ENCODE measurements around the gene XRRA1.

XRRA1 gene

DNA sequence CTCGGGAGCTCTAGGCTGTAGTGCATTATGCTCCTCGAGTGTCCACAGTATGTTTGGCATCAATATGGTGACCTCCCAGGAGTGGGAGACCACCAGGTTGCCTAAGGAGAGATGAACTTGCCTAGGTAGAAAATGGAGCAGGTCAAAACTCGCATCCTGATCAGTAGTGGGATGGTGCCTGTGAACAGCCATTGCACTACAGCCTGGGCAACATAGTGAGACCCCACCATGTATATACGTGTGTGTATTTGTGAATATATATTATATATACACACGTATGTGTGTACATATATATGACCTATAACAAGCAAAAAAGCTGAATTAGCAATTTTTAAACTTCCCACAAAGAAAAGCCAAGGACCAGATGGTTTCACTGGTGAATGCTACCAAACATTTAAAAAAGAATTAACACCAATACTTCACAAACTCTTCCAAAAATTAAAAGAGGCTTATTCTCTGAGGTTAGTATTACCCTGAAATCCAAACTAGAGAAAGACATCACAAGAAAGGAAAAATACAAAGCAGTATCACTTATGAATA, 102.8 kb downstream of the XRRA1 start:
- TF ChIP-seq, protein P1, sequence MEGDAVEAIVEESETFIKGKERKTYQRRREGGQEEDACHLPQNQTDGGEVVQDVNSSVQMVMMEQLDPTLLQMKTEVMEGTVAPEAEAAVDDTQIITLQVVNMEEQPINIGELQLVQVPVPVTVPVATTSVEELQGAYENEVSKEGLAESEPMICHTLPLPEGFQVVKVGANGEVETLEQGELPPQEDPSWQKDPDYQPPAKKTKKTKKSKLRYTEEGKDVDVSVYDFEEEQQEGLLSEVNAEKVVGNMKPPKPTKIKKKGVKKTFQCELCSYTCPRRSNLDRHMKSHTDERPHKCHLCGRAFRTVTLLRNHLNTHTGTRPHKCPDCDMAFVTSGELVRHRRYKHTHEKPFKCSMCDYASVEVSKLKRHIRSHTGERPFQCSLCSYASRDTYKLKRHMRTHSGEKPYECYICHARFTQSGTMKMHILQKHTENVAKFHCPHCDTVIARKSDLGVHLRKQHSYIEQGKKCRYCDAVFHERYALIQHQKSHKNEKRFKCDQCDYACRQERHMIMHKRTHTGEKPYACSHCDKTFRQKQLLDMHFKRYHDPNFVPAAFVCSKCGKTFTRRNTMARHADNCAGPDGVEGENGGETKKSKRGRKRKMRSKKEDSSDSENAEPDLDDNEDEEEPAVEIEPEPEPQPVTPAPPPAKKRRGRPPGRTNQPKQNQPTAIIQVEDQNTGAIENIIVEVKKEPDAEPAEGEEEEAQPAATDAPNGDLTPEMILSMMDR (IDR thresholded peaks at IDR 0.05; ENCODE audit: borderline replicate concordance, control extremely low read depth, extremely low read depth, insufficient read depth, missing control alignments) = no peak
- in situ Hi-C loops (cut with MboI; ENCODE audit: low sequenced_read_pairs, unreplicated experiment) = no loop called here
- no peak for DNase-seq (ENCODE audit: low spot score)

DNA sequence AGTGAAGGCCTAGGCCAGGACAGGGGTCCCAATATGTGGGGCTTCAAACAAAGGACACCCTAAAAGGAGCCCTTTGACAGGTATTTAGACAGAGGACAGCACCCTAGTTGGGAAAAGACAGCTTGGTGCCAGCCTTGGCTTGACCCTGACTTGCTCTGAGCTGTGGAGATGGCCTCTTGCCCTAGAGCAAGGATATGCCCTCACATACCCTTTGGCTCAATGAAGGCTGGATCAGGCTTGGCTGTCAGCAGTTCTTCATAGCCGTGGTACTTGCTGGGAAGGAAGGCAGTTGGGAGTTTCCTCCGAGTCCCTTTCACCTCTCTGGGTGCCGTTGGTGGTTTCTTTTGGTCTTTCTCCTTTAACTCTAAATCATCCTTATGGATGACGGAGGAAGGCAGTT, 104.0 kb downstream of the XRRA1 start:
- in situ Hi-C loops (cut with MboI; ENCODE audit: low sequenced_read_pairs, unreplicated experiment) = no loop called here
- DNase-seq (ENCODE audit: low spot score) = no peak
- TF ChIP-seq, protein P1 (IDR thresholded peaks at IDR 0.05; ENCODE audit: borderline replicate concordance, control extremely low read depth, extremely low read depth, insufficient read depth, missing control alignments) = no peak

DNA sequence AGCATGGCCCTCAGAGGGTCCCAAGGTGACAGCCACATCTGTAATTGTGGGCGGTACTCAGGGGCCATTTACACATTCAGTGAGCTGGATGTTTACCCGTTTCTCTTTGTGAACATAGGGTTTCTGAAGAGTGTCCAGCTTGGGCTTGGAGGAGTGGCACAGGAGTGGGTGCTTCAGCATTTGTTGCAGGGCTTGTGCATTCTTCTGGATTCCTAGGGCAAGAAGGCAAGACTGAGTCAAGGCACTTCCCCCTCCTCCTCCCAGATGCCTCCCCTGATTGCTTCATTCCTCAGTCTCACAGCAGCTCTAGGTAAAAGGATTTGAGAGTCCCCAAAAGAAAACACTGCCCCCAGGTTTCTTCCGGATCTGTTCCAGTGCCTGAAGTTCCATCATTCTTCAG, 104.8 kb downstream of the XRRA1 start:
- TF ChIP-seq, protein P1 (IDR thresholded peaks at IDR 0.05; ENCODE audit: borderline replicate concordance, control extremely low read depth, extremely low read depth, insufficient read depth, missing control alignments) = no peak
- no peak for DNase-seq (ENCODE audit: low spot score)
- in situ Hi-C loops (cut with MboI; ENCODE audit: low sequenced_read_pairs, unreplicated experiment) = no loop called here

DNA sequence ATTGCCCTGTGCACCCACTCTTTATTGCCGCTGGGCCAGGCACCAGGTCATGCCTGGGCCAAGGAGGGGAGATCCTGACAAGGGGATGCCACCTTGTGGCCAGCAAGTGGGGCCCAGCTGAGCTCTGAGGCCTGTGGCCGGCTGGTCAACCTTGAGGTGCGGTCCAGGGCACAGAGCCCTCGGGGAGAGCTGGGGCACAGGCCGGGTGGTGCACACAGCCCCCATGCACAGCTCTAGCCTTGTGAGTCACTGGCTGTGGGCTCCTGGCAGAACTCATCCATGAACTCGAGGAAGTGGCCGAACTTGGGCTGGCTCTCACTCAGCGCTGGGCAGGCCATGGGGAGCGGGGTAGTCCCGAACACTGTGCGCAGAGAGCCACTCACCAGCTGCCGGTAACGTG, 105.9 kb downstream of the XRRA1 start:
- TF ChIP-seq, protein P1 (IDR thresholded peaks at IDR 0.05; ENCODE audit: borderline replicate concordance, control extremely low read depth, extremely low read depth, insufficient read depth, missing control alignments) = no peak
- DNase-seq (ENCODE audit: low spot score) = no peak
- in situ Hi-C loops (cut with MboI; ENCODE audit: low sequenced_read_pairs, unreplicated experiment) = no loop called here

DNA sequence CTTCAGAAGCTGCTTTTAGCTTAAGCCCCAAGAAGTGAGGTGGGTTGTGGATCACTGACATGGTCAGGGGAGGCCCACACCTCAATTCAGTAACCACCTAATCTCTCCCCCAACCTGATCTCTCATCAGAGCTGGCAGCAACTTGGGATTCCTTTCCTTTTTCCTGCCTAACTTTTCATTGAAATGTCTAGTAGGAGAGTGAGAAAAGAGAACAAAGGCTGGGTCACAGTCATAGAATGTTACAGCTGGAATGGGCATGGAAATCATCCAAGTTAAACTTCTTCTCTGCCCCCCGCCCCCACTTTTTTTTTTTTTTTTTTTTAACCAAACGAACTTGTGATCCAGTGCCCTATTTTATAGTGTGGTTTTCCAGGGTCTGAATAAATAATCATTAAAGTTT, 108.4 kb downstream of the XRRA1 start:
- no peak for DNase-seq (ENCODE audit: low spot score)
- TF ChIP-seq, protein P1 (IDR thresholded peaks at IDR 0.05; ENCODE audit: borderline replicate concordance, control extremely low read depth, extremely low read depth, insufficient read depth, missing control alignments) = no peak
- in situ Hi-C loops (cut with MboI; ENCODE audit: low sequenced_read_pairs, unreplicated experiment) = no loop called here

DNA sequence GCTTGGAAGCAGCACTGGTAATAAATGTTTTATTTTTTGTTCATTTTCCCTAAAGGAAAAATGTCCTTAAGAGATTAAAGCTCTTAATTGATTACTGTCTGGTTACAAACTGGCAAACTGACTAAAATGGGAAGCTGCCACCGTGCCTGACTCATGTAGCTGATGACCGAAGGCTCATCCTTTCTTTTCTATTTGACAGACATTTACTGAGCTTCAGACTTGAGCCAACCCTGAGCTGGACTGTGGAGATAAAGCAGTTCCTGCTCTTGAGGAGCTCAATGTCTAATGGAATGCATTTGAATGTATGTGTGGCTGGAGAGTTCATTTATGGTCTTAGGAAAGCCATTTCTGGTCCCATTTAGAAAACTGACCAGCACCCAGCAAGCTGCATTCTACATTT, 108.9 kb downstream of the XRRA1 start:
- no peak for DNase-seq (ENCODE audit: low spot score)
- in situ Hi-C loops (cut with MboI; ENCODE audit: low sequenced_read_pairs, unreplicated experiment) = no loop called here
- TF ChIP-seq, protein P1 (IDR thresholded peaks at IDR 0.05; ENCODE audit: borderline replicate concordance, control extremely low read depth, extremely low read depth, insufficient read depth, missing control alignments) = no peak

DNA sequence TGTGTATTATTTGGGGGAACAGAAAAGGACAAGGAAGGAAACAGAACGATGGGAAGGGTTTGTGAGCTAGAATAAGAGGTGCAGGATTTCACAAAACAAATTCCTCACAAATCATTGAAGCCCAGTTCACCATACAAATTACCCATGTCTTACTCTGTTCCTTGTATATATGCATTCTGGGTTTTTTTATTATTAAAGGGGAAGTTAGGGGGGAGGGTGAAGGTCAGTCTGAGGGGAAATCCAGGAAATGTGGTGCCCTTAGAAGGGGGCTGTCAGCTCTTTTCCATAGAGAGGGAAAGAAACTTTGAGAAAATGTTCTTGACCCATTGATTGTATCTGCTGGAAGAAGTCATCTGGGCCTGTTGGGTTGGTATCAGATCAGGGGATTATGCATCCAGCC, 109.4 kb downstream of the XRRA1 start:
- TF ChIP-seq, protein P1 (IDR thresholded peaks at IDR 0.05; ENCODE audit: borderline replicate concordance, control extremely low read depth, extremely low read depth, insufficient read depth, missing control alignments) = no peak
- in situ Hi-C loops (cut with MboI; ENCODE audit: low sequenced_read_pairs, unreplicated experiment) = no loop called here
- DNase-seq (ENCODE audit: low spot score) = no peak
